ENCODE measurements around the gene C16orf89.

DNA sequence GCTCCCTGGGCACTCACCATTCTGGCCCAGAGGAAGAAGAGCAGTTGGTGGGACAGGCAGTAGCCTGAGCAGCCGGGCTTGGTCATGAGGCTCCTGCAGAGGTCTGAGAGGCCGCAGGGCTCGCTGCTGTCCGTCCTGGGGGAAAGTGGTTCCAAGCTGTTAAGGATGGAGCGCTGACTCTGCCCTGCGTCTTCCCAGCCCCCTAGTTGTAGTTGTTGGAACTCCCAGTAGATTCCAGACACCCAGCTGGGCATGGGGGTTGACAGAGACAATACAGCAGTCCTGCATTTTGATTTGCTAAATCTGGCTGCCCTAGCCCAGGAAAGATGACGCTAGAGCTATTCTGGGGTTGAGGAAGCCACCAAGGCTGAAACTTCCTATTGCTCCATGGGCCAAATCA lies 7.3 kb downstream of the C16orf89 start:
- TF ChIP-seq POLR2A (IDR thresholded peaks at IDR 0.05): no peak
- TF ChIP-seq, protein P1, sequence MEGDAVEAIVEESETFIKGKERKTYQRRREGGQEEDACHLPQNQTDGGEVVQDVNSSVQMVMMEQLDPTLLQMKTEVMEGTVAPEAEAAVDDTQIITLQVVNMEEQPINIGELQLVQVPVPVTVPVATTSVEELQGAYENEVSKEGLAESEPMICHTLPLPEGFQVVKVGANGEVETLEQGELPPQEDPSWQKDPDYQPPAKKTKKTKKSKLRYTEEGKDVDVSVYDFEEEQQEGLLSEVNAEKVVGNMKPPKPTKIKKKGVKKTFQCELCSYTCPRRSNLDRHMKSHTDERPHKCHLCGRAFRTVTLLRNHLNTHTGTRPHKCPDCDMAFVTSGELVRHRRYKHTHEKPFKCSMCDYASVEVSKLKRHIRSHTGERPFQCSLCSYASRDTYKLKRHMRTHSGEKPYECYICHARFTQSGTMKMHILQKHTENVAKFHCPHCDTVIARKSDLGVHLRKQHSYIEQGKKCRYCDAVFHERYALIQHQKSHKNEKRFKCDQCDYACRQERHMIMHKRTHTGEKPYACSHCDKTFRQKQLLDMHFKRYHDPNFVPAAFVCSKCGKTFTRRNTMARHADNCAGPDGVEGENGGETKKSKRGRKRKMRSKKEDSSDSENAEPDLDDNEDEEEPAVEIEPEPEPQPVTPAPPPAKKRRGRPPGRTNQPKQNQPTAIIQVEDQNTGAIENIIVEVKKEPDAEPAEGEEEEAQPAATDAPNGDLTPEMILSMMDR (IDR thresholded peaks at IDR 0.05): no peak
